ENCODE measurements around the gene SYF2.
"Not testable (repeated sequence)": the region's sequence is repeated elsewhere in the genome, so short reads cannot be mapped to it uniquely, and the experiment has no call there.

SYF2 gene

DNA sequence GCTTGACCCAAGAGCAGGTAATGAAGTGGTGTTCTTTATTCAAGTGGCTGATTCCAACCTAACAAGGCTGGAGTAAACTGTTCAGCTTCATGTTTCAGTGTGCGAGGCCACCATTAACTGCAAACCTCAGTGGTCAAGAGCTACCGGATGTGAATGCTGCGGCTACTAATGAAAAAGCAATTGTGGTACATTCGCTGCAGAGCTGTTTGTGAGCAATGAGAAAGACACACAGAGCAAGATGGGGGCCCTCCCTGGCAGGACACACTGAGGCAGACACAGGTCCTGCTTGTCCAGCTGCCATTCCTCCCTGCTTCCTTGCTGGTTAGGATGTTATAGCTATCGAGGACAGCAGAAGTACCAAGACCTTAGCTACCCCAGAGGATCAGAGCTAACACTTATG is 26.1 kb downstream of the SYF2 start:
- DNase-seq (ENCODE audit: low read depth), result no peak

DNA sequence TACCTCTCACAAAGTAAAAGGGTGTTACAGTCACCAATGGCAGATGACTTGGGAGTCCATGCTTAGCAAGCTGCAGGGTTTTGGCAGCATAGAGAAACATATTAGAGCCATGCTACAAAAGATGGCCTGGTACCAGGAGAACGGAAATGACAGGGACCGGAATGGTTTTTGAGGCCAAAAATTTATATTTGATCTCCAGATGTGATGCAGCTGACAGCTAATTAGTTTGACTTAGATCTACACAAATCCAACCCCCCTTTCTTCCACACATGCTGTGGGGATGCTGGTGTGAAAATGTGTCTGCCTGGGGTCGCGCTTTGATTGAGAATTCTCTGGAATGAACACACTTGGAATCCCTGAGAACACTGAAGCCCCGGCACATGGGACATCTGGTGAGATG is 26.5 kb downstream of the SYF2 start:
- no peak for DNase-seq (ENCODE audit: low read depth)

DNA sequence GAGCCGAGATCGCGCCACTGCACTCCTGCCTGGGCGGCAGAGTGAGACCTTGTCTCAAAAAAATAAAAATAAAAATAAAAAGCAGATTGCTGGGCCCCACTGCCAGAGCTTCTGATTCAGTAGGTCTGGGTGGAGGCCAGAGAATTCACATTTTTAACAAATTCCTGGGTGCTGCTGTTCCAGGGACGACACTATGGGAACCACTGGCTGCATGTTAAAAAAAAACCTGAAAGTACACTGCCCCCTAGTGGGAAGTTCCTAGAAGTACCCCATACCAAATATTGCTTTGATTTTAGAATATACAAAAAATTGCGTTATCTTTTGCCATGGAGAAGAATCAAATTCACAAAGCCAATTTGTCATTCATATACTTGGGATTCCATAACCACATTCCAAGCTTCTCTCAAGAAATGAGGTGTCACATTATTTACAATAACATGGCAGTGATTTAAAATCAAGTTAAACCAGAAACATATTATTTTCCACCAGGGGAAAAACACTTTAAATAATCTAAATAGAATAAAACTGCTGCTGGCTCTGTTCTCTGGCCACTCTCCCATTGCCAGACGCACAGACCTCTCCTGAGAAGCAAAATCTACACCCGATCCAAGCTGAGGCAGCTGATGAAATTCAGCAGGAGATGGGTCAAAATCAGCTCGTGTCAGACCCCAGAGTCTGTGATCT is 27.4 kb downstream of the SYF2 start:
- DNase-seq (ENCODE audit: low read depth), result no peak

DNA sequence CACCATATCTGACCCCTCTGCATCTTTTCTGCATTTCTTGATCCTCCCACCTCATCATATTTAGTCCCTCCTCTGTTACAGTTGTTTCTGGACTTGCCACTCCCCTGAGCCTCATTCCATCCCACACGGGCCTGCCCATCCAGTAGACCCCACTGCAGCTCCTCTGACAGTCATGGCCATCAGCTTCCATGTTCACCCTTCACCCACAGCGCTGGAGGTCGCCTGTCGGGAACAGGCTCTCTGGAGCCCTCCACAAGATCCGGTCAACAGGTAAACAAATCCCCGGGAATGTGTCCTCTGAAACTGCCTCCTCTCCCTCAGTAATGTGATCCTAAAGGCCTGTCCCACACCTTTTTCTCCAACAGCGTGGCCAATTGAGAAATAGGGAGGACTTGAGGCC is 31.3 kb downstream of the SYF2 start:
- DNase-seq (ENCODE audit: low read depth), result no peak

- no peak for DNase-seq (ENCODE audit: low read depth)
Measured at GRCh38 chr1:25199819-25200620, 32.3 kb downstream of the SYF2 start.

DNA sequence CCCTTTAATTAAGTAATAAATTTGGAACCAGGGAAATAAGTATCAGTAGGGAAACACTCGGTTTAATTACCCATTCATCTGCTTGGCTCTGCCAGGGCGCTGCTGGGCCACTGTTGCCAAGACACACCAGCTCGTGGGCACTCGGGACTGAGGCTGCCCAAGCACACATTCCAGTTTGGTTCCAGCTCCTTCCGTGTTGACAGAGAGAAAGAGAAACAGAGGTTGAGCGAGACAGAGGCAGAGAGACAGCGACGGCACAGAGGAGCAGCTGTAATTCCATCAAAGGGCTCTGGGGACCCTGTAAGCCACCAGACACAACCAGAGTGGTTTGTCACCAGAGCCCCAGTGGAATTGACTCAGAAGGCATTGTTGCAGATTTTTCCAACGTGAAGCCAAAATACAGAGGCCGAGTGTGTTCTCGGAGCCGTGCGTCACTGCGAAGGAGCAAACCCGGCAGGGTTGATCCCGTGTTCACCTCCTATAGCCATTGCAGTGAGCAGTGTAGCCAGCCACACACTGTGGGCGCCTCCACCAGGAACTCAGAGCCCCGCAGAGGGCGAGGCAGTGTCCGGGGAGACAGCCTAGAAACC is 33.5 kb downstream of the SYF2 start:
- no peak for DNase-seq (ENCODE audit: low read depth)

- no peak for DNase-seq (ENCODE audit: low read depth)
Measured at GRCh38 chr1:25197982-25198662, 34.2 kb downstream of the SYF2 start.

DNA sequence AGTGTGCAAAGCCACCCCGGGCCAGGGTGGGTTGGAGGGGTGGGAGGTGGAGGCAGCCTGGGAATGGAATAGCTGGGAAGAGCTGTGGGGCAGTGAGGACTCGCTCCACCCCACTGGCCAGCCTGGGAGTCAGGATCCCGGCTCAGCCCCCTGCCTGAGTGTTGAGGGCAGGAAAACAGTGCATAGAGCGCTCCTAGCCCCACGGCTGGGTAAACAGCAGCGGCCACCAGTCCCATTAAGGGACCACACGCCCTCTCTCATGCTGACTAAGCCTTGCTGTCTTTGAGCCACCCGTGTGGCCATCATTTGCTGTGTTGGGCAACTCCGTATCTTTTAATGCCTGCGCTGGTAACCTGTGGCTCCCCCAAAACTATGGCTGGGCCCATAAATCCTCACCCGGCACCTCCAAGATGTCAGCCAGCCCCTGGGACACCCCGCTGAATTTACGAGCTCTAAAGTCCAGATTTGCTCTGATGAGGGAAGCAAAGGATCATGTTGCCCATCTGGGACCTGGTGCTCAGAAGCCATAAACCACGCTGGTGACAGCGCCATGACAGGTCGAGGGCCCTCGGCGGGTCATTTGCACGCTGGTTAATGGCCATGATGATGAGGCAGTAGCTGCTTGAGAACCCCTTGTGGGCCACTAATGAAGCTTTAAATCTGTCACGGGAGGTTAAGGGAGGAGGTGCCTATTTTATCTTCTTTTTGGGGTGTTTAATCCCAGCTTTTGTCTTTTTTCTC is 34.9 kb downstream of the SYF2 start:
- DNase-seq (ENCODE audit: low read depth), result no peak

DNA sequence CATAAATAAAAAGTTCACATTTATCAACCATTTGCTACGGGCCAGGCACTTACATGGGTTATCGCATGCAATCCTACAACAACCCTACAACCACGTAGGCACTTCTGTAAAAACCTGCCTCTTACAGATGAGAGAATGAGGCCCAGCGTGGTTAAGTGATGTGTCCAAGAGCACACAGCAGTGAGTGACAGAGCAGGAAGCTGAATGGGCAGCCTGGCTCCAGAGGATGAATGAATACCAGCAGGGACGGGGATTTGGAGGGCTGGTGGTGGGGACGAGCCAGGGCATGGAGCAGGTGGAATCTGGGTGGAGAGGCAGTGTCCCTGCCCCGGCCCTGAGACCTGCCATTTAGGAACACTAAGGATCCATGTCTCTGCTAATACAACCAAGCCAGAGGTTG is 35.5 kb downstream of the SYF2 start:
- DNase-seq (ENCODE audit: low read depth), result no peak

GRCh38 chr1:25195835-25196234 is 36.5 kb downstream of the SYF2 start:
- no peak for DNase-seq (ENCODE audit: low read depth)

GRCh38 chr1:25194572-25195020 is 37.7 kb downstream of the SYF2 start:
- DNase-seq (ENCODE audit: low read depth), result no peak

GRCh38 chr1:25194054-25194453 is 38.2 kb downstream of the SYF2 start:
- no peak for DNase-seq (ENCODE audit: low read depth)

DNA sequence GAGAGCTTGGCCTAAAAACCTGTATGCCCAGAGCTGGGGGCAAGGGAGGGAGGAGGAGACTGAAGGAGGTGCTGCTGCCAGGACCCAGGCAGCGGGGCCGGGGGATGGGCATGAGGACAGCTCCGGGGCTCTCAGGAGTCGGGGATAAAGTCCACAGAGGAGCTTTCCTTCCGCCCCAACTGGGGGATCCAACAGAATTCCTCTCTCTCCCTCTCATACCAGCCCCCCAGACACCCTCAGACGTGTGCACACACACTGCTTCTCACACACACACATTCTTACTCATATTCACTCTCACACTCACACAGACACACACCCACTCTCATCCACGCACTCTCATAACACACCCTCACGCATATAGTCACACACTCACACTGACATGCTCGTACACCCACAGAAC is 39.1 kb downstream of the SYF2 start:
- no peak for DNase-seq (ENCODE audit: low read depth)

- no peak for DNase-seq (ENCODE audit: low read depth)
Measured at GRCh38 chr1:25192154-25192553, 40.1 kb downstream of the SYF2 start.

GRCh38 chr1:25190260-25190659 is 42.0 kb downstream of the SYF2 start:
- no peak for DNase-seq (ENCODE audit: low read depth)

GRCh38 chr1:25187904-25188303 is 44.4 kb downstream of the SYF2 start:
- DNase-seq (ENCODE audit: low read depth), result not testable (repeated sequence)

DNA sequence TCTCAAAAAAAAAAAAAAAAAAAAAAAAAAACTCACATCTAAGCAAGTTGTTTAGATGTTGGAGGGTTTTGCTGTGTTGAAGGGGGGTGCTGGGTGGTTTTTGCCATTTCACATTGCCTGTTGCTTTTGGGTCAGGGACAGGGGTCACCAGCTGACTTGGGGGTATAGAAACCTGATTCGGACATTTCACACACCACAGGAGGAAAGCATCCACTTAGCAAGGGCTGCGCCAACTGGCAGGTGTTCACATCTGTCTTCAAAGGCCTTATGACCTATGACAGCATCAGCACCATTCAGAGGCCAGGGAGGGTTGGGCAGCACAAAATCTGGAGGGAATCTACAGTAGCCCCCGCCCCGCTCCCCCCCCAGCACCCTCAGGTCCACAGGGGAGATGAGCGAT is 45.2 kb downstream of the SYF2 start:
- DNase-seq (ENCODE audit: low read depth), result no peak

GRCh38 chr1:25186161-25187007 is 45.9 kb downstream of the SYF2 start:
- no peak for DNase-seq (ENCODE audit: low read depth)

DNA sequence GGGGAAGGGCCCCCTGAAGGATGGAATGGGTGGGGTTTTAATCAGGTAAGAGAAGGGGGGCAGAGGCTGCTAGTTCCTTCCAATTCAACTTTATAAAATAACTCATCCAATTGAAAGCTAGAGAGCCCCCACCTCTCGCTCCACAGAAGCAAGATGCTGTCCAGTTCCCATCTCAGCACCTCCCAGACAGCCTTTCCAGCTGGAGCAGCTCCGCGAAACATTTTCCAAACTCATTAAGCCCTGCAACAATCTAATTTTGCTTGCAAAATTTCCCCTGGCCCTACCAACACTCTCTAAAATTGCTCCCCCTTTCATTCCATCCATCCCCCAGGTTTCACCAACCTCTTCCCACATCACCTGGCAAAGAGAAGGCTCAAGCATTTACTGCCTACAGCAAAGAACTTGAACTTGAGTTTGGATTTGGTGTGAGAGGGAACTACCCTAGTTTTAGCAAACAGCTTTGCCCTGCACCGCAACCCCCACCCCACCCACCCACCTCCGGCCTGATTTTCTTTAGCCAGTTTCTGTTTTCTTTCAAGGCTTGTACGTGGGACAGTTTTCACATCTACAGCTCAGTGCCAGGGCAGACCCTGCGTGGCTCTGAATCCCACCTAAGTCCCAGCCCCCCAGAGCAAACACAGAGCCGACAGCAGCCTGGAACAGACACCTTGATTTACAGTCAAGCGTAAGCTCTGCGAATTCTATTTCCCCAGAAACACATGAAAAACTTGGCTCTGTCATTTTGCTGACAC is 46.7 kb downstream of the SYF2 start:
- DNase-seq (ENCODE audit: low read depth), result no peak
